HUDEP-2 (cell line): ENCODE data around the gene C2orf81.

Experiments used
- DNase-seq, 76 experiments: peaks; one replicate each; lab custom pipeline; 2025; ENCODE audit not compliant: unreplicated experiment in 76 of 76; lab: John Stamatoyannopoulos, UW

C2orf81 gene

GRCh38 chr2:74392449-74392743, 29.0 kb downstream of the C2orf81 start:
- no peak for DNase-seq

GRCh38 chr2:74391580-74392448, 29.6 kb downstream of the C2orf81 start:
- DNase-seq = peak in 75 of 76 experiments; percentile 34 to 93 (median 85)

DNA sequence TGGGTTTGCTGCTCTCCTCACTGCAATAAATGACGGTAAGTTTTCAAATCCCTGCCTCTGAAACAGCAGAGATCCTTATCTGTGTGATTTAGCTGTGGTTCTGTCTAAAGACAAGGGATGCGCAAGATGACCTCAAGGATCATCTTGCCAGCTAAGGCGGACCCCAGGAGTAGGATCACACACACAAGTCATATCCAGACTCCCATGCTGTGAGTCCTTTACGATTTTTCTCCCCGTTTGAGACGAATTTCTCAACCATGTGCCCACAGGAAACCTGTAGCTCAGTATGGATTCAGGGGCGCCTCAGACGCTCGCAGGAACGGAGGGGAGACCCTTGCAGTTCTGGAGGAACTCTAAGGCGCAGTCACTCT, 30.2 kb downstream of the C2orf81 start:
- peak in 2 of 76 experiments; percentile 20 to 33 for DNase-seq

GRCh38 chr2:74390606-74391005, 30.8 kb downstream of the C2orf81 start:
- DNase-seq = no peak

DNA sequence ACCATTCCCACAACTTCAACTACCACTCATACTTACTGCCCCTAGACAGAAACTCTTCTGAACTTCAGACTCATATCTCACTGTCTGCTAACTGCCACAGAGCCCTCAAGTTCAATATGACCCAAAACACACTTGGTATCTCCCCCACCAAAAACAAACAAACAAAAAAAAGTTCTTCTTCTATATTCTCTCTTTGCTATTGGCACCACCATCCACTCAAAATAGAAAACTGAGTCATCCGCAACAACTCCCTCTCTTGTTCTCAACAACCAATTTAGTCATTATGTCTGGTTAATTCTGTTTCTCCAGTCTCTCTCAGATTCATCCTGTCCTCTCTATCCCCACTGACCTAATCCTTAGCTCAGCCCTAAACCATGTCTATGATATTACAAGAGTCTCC, 34.1 kb downstream of the C2orf81 start:
- DNase-seq = no peak

- DNase-seq = no peak
Measured at GRCh38 chr2:74385396-74385795, 36.0 kb downstream of the C2orf81 start.

- no peak for DNase-seq
Measured at GRCh38 chr2:74384051-74384450, 37.4 kb downstream of the C2orf81 start.

DNA sequence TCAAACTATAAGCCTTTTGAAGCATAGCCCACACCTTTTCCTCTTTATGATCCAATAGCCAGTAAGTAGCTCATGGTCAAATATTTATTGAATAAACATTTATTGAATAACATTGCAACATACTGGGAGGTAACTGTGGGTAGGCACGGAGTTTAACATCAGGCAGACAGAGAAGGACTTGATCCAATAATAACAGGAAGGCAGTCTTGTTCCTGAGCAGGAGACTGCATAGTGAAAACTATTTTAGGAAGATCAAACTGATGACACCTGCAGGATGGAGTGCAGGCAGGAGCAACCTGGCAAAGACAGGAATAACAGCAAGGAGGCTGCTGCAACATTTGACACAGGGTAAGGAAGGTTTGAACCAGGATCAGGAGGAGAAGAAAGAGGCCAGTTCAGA, 38.2 kb downstream of the C2orf81 start:
- no peak for DNase-seq

GRCh38 chr2:74381751-74382150, 39.7 kb downstream of the C2orf81 start:
- no peak for DNase-seq

- DNase-seq = peak in 18 of 76 experiments; percentile 2 to 34 (median 12)
Measured at GRCh38 chr2:74379851-74380789, 41.3 kb downstream of the C2orf81 start, which contains the start of gene DCTN1. DCTN1 (minus strand) TSS chr2:74380311; CDS start chr2:74380037, 274 bp downstream.

DNA sequence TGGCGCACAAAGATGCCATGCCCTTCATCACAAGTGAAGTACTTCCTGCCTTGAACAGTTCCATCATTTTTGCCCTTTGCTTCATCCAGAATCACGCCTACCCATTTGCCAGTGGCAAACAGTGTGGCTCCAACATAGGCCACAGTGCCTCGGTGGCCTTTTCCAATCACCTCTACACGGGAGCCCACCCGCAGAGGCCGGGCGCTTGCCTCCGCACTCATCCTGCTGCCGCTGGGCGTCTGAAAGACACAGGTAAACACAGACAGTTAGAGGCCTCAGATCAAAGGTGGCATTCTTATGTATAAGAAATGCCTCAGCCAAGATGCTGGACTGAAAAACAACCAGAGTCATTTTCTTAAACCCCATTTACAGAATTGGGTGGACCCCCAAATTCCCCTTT, 43.4 kb downstream of the C2orf81 start:
- DNase-seq = no peak

GRCh38 chr2:74375838-74376237, 45.6 kb downstream of the C2orf81 start:
- DNase-seq = no peak

DNA sequence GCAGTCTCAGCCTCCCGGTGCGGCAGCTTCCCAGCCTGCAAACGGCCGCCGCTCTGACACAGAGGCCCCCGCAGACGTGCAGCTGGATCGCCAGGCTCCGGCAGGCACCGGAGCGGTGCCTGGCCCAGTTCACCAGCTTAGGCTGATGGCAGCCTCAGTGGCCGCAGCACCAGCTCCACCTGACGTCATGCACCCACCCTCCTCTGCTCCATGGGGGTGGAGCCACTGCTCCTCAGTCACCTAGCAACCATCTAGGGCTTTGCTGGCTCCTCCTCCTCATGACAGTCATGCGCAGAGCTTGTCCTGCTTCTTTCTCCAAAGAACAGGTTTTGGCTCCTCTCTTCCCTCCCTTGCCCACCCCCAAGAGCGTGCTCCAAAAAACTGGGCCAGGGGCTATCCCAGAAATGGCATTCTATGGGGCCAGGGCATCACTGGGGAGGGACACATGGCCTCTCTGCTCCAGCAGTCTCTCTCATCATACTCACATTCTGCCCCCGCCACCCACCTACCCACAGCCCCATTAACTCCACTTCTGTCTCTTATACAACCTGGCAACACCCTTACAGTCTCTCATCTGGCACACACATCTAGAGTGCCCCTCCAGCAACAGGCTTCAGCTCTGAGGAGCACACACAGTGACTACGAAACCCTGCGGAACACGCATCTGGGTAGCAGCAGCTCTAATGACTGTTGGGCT, 46.8 kb downstream of the C2orf81 start:
- peak in 1 of 76 experiments; percentile 3 for DNase-seq

DNA sequence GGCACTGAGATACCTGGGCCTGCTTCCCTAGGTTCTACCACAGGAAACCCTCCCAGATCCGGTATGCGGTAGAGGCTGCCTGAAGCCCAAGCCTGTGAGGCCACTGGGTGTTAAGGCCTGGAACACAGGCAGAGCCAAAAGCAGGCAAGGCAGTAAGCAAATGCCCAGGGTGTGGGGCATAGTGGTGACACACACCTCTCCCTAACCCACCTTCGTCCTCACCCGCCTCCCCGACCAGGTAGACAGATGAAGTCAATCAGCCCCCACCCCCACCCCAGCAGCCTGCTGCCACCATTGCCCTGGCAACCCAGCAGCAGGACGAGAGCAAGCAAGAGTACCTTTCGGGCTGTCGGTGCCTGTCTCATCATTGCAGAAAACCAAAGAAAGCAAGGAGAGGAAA, 47.4 kb downstream of the C2orf81 start:
- no peak for DNase-seq

DNA sequence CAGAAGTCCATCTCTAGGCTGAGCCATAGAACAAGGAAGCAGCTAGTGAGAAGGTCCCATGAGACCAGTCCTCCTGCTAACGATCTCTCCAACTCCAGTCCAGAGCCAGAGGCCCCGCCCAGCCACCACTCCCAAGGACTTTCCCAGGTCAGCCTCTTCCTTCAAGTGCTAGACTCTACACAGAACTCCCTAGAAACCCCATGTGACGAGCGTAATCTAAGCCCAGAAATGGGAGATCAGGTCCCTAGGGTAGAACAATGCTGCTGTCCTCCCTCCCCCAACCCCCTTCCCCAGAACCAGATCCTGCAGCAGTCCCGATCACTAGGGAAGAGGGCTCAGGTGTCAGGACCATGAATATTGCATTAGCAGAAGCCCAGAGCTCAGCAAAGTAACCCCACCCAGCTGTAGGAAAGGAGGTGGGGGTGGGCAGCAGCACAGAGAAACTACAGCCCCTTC, 48.2 kb downstream of the C2orf81 start:
- no peak for DNase-seq

GRCh38 chr2:74372674-74373073, 48.7 kb downstream of the C2orf81 start:
- no peak for DNase-seq

GRCh38 chr2:74371421-74371820, 50.0 kb downstream of the C2orf81 start:
- no peak for DNase-seq

- DNase-seq = no peak
Measured at GRCh38 chr2:74369976-74370375, 51.4 kb downstream of the C2orf81 start.

- no peak for DNase-seq
Measured at GRCh38 chr2:74368499-74368898, 52.9 kb downstream of the C2orf81 start.

DNA sequence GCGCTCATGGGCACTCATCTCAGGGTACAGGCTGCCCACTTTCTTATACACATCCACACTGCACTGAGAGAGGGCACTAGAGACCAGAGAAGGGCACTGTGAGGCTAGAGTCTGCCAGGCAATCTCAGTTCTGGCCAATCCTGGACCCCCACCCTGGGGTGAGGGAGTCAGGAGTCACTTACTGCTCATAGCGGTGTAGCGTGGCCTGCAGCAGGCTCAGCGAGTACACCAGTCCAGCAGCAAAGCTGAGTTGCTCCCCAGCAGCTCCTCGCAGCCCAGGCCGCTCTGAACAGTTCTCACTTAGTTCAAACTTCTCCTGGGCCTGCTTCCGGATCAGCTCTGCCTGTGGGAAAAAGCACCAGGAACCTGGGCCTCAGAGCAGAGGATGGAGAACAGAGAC, 53.6 kb downstream of the C2orf81 start:
- no peak for DNase-seq

- no peak for DNase-seq
Measured at GRCh38 chr2:74366036-74366435, 55.4 kb downstream of the C2orf81 start.
